ENCODE data around the gene P2RX5. TPM values are rescaled to one million over a fixed set of nuclear protein-coding genes. Genes with fewer than 3 reads are reported as not detected.

Gene P2RX5
- total and polyA plus RNA-seq, 2 experiments from 2014 or later, result 7.5 to 13.6 TPM

GRCh38 chr17:3685174-3685573 is 10.8 kb downstream of the P2RX5 start:
- Histone ChIP-seq H3K27me3 (ENCODE audit: insufficient read depth) (no peaks in the 10 kb centered on the region), H3K4me2 (no peak overlapping the region), H4K20me1 (replicated peaks; ENCODE audit: insufficient read depth) (no peaks in the 10 kb centered on the region), H3K36me3 (ENCODE audit: insufficient read depth) (no peaks in the 10 kb centered on the region), H3K27ac (ENCODE audit: low read depth) (no peak overlapping the region), H2AFZ (no peak overlapping the region), H3K4me1 (ENCODE audit: insufficient read depth) (no peaks in the 10 kb centered on the region), H3K79me2 (replicated peaks; ENCODE audit: insufficient read depth) (no peaks in the 10 kb centered on the region), H3F3A (replicated peaks; ENCODE audit: low read depth) (peaks cover 6% of the 10 kb centered on the region), H3K9me2 (ENCODE audit: insufficient read depth) (no peaks in the 10 kb centered on the region), H3K4me3 (no peak overlapping the region)
- TF ChIP-seq EZH2phosphoT487 (IDR thresholded peaks at IDR 0.05; ENCODE audit: unreplicated experiment), result no peak
- no peak for TF ChIP-seq ETS1 (IDR thresholded peaks at IDR 0.05)
- TF ChIP-seq EZH2 (IDR thresholded peaks at IDR 0.05; ENCODE audit: low read depth, unreplicated experiment), result no peak
- TF ChIP-seq ZNF462 (CRISPR knock-in tag; IDR thresholded peaks at IDR 0.05), result no peak
- no peak for TF ChIP-seq NANOG (IDR thresholded peaks at IDR 0.05; ENCODE audit: borderline replicate concordance)
- TF ChIP-seq CTCF (conservative IDR thresholded peaks at IDR 0.05; ENCODE audit: low read depth in 2 of 2), result no peak
- TF ChIP-seq ZNF331 (CRISPR knock-in tag; IDR thresholded peaks at IDR 0.05; ENCODE audit: low read depth), result no peak
- no peak for TF ChIP-seq STAT1 (IDR thresholded peaks at IDR 0.05; ENCODE audit: unreplicated experiment)
- TF ChIP-seq JUNB (IDR thresholded peaks at IDR 0.05; ENCODE audit: unreplicated experiment), result no peak
- no peak for TF ChIP-seq ZNF114 (CRISPR knock-in tag; IDR thresholded peaks at IDR 0.05)
- no peak for TF ChIP-seq CREB1 (CRISPR knock-in tag; IDR thresholded peaks at IDR 0.05; ENCODE audit: low read depth)
- TF ChIP-seq POLR2AphosphoS5 (IDR thresholded peaks at IDR 0.05; ENCODE audit: low read depth), result no peak
- no peak for TF ChIP-seq REST (IDR thresholded peaks at IDR 0.05; ENCODE audit: unreplicated experiment)
- DNase-seq (ENCODE audit: low spot score), result no peak
- no peak for ATAC-seq
- Mint-ChIP-seq H3K36me3 (ENCODE audit: low read depth) (no peaks in the 10 kb centered on the region), H3K4me3 (no peak overlapping the region), H3K27ac (no peak overlapping the region), H3K27me3 (ENCODE audit: insufficient read depth, low read depth, poor library complexity) (no peaks in the 10 kb centered on the region), H3K9me3 (no peaks in the 10 kb centered on the region), H3K4me1 (peaks cover 10% of the 10 kb centered on the region)

Measured in GM23338 (cell line).